HepG2 (cell line): ENCODE measurements around the gene RETREG2. TPM values are rescaled to one million over a fixed set of nuclear protein-coding genes. Genes with fewer than 3 reads are reported as not detected.

Experiments used
- ATAC-seq: fragments of 200-7000 bp; cut with Tn5 transposase; 3 replicates; pipeline ENCODE4 v1.9.1; 2020; ENCODE audit warnings: mild to moderate bottlenecking, moderate library complexity
- BruUV-seq: library from RNA; stranded (reverse); fragments of 400-500 nt; replicated peaks from 2 replicates; lab custom pipeline; 2021; lab: Mats Ljungman, UMichigan
- CTCF ChIA-PET: fragments of 300-600 bp; formaldehyde crosslinking; extraction: SDS; loops from one replicate; lab custom pipeline; 2021; ENCODE audit warnings: low total read pairs, inconsistent platforms, low intra/inter-chr PET ratio; lab: Yijun Ruan, JAX
- POLR2A ChIA-PET: fragments of 350-600 bp; sonication (Branson Sonifier 250); formaldehyde crosslinking; loops from one replicate; lab custom pipeline; 2020; ENCODE audit warnings: antibody characterized with exemption, inconsistent platforms; lab: Yijun Ruan, JAX
- DNase-seq: peaks from one replicate; pipeline ENCODE4 v3.0.0-alpha.2; 2015; ENCODE audit warnings: low spot score
- FAIRE-seq: peaks from 3 replicates; lab custom pipeline; 2011; peaks lifted over from hg19 to GRCh38; lab: Jason Lieb, UNC
- H2AFZ ChIP-seq: one replicate; pipeline ENCODE4 v1.6.1; 2011; ENCODE audit warnings: low read length, inconsistent platforms
- H3K27ac ChIP-seq: fragments of 300-600 bp; 3 replicates; pipeline ENCODE4 v1.8.0; 2011; ENCODE audit warnings: mixed run types, mild to moderate bottlenecking, mixed read lengths, low read length, inconsistent platforms; ENCODE audit not compliant: insufficient read depth; ENCODE audit errors: extremely low read length
- H3K27me3 ChIP-seq, 2 experiments: fragments of 200-600 bp in 1 of 2; 2 replicates in 1 of 2; 3 replicates in 1 of 2; pipeline versions ENCODE4 v1.6.0 to v1.8.0; 2011; ENCODE audit warnings: low read length in 2 of 2, mild to moderate bottlenecking in 2 of 2, moderate library complexity in 2 of 2, inconsistent platforms in 1 of 2; ENCODE audit not compliant: insufficient read depth in 2 of 2, control insufficient read depth in 1 of 2
- H3K36me3 ChIP-seq, 2 experiments: fragments of 200-600 bp in 1 of 2; replicated peaks in 1 of 2; 2 replicates in 1 of 2; 3 replicates in 1 of 2; pipeline versions ENCODE4 v1.5.1 to v1.8.0; 2011; ENCODE audit warnings: low read length in 2 of 2, inconsistent platforms in 1 of 2; ENCODE audit not compliant: insufficient read depth in 2 of 2, control insufficient read depth in 1 of 2
- H3K4me1 ChIP-seq: 2 replicates; pipeline ENCODE4 v1.5.1; 2012; ENCODE audit warnings: low read length, inconsistent platforms; ENCODE audit not compliant: insufficient read depth
- H3K4me2 ChIP-seq: 2 replicates; pipeline ENCODE4 v1.6.0; 2011; ENCODE audit warnings: low read depth, low read length, inconsistent platforms
- H3K4me3 ChIP-seq, 3 experiments: fragments of 200-600 bp in 1 of 3; sonication (generic), shearing (Covaris generic) in 1 of 3; replicated peaks in 1 of 3; 2 replicates each; pipeline ENCODE4 v1.5.1; 2011 to 2016; ENCODE audit warnings: low read length in 3 of 3, inconsistent platforms in 2 of 3, low read depth in 2 of 3, mild to moderate bottlenecking in 2 of 3, control low read depth in 1 of 3, mixed read lengths in 1 of 3; ENCODE audit not compliant: insufficient read depth in 1 of 3
- H3K79me2 ChIP-seq: one replicate; pipeline ENCODE4 v1.6.1; 2011; ENCODE audit warnings: low read length, inconsistent platforms; ENCODE audit not compliant: insufficient read depth
- H3K9ac ChIP-seq: 2 replicates; pipeline ENCODE4 v1.6.0; 2011; ENCODE audit warnings: mild to moderate bottlenecking, low read depth, low read length, inconsistent platforms; ENCODE audit not compliant: insufficient read depth
- H3K9me3 ChIP-seq: 2 replicates; pipeline ENCODE4 v1.5.1; 2012; ENCODE audit warnings: mild to moderate bottlenecking, low read length
- H4K20me1 ChIP-seq: 2 replicates; pipeline ENCODE4 v1.6.0; 2011; ENCODE audit warnings: inconsistent platforms, mild to moderate bottlenecking, low read length, moderate library complexity; ENCODE audit not compliant: insufficient read depth
- ASH2L ChIP-seq: fragments of 300-600, 200-600 bp; sonication (generic); IDR thresholded peaks from 2 replicates; pipeline ENCODE4 v1.7.0; 2017; ENCODE audit warnings: low read depth, mild to moderate bottlenecking, moderate library complexity, mixed read lengths, low read length; ENCODE audit not compliant: insufficient read length
- E2F5 ChIP-seq: sonication (generic); formaldehyde crosslinking; conservative IDR thresholded peaks from 2 replicates; pipeline ENCODE4 v1.4.0; 2020; ENCODE audit warnings: missing genetic modification reagents
- FLYWCH1 ChIP-seq: sonication (generic); formaldehyde crosslinking; IDR thresholded peaks from 2 replicates; pipeline ENCODE4 v1.8.1; 2023; ENCODE audit warnings: mild to moderate bottlenecking, missing genetic modification reagents
- FOSL1 ChIP-seq: sonication (generic); formaldehyde crosslinking; IDR thresholded peaks from 2 replicates; pipeline ENCODE4 v1.9.0; 2021; ENCODE audit warnings: missing genetic modification reagents, borderline replicate concordance
- FOXA3 ChIP-seq: IDR thresholded peaks from 2 replicates; pipeline ENCODE4 v1.6.1; 2016; ENCODE audit warnings: missing genetic modification reagents, missing compliant biosample characterization
- FOXK1 ChIP-seq: sonication (generic); formaldehyde crosslinking; IDR thresholded peaks from 2 replicates; pipeline ENCODE4 v1.4.0; 2020; ENCODE audit warnings: low read depth, missing genetic modification reagents, borderline replicate concordance
- KDM1A ChIP-seq: IDR thresholded peaks from 2 replicates; pipeline ENCODE4 v1.6.1; 2016; ENCODE audit warnings: missing compliant biosample characterization
- MXD1 ChIP-seq: sonication (generic); formaldehyde crosslinking; IDR thresholded peaks from 2 replicates; pipeline ENCODE4 v1.4.0; 2020; ENCODE audit warnings: mild to moderate bottlenecking, missing genetic modification reagents
- MXD4 ChIP-seq: IDR thresholded peaks from 2 replicates; pipeline ENCODE4 v1.6.1; 2016; ENCODE audit warnings: mild to moderate bottlenecking, missing biosample characterization, missing genetic modification reagents
- NFE2L2 ChIP-seq: fragments of 150-350 bp; IDR thresholded peaks from 2 replicates; pipeline ENCODE4 v1.6.1; 2014; ENCODE audit warnings: low read length
- NPAS2 ChIP-seq: sonication (generic); formaldehyde crosslinking; IDR thresholded peaks from 2 replicates; pipeline ENCODE4 v1.8.0; 2022; ENCODE audit warnings: mild to moderate bottlenecking, missing genetic modification reagents, borderline replicate concordance
- PAX8 ChIP-seq: sonication (generic); formaldehyde crosslinking; IDR thresholded peaks from 2 replicates; pipeline ENCODE4 v1.8.0; 2022; ENCODE audit warnings: mild to moderate bottlenecking, missing genetic modification reagents, borderline replicate concordance
- TCF7L2 ChIP-seq: IDR thresholded peaks from 2 replicates; pipeline ENCODE4 v1.6.1; 2011; ENCODE audit warnings: mild to moderate bottlenecking, low read depth, low read length, moderate library complexity
- TEF ChIP-seq: sonication (generic); formaldehyde crosslinking; IDR thresholded peaks from 2 replicates; pipeline ENCODE4 v1.5.0; 2020; ENCODE audit warnings: missing genetic modification reagents
- TFDP2 ChIP-seq: sonication (generic); formaldehyde crosslinking; IDR thresholded peaks from 2 replicates; pipeline ENCODE4 v1.4.0; 2020; ENCODE audit warnings: missing genetic modification reagents
- TOPORS ChIP-seq: sonication (generic); formaldehyde crosslinking; IDR thresholded peaks from 2 replicates; pipeline ENCODE4 v1.8.0; 2023; ENCODE audit warnings: mild to moderate bottlenecking, missing genetic modification reagents
- ZBTB7A ChIP-seq: sonication (generic); formaldehyde crosslinking; IDR thresholded peaks from 2 replicates; pipeline ENCODE4 v1.8.0; 2022; ENCODE audit warnings: mild to moderate bottlenecking, missing genetic modification reagents
- ZNF138 ChIP-seq: sonication (generic); formaldehyde crosslinking; IDR thresholded peaks from 2 replicates; pipeline ENCODE4 v1.5.0; 2020; ENCODE audit warnings: mild to moderate bottlenecking, low read depth, missing genetic modification reagents
- ZNF225 ChIP-seq: sonication (generic); formaldehyde crosslinking; IDR thresholded peaks from 2 replicates; pipeline ENCODE4 v1.4.0; 2020; ENCODE audit warnings: mild to moderate bottlenecking, missing genetic modification reagents
- ZNF841 ChIP-seq: sonication (generic); formaldehyde crosslinking; IDR thresholded peaks from 2 replicates; pipeline ENCODE4 v1.8.1; 2023; ENCODE audit warnings: missing genetic modification reagents, borderline replicate concordance
- ZNF883 ChIP-seq: sonication (generic); formaldehyde crosslinking; IDR thresholded peaks from 2 replicates; pipeline ENCODE4 v1.5.1; 2020; ENCODE audit warnings: mild to moderate bottlenecking, missing genetic modification reagents; ENCODE audit errors: not compliant biosample characterization
- WGBS: methylation state at CpG from one replicate; pipeline ENCODE4 v1.1.6; 2017; ENCODE audit warnings: low lambda C conversion rate; 5-methylcytosine and 5-hydroxymethylcytosine counted together
- in situ Hi-C: cut with HindIII; loops from 2 replicates; pipeline ENCODE4 v1.10.0; 2017; ENCODE audit warnings: low pct_unique_long_range_greater_than_20kb; ENCODE audit not compliant: extremely low pct_ligation_motif_present
- intact Hi-C: fragments of 100-400 bp; cut with micrococcal nuclease; formaldehyde crosslinking; loops from one replicate; pipeline ENCODE4 v1.10.0; 2022; ENCODE audit not compliant: unreplicated experiment
- polyA plus RNA-seq, 8 experiments: library from polyadenylated mRNA; depleted of rRNA in 3 of 8; stranded (reverse) in 7 of 8; unstranded in 1 of 8; fragments of >200 nt; fragmentation: Illumina TruSeq in 4 of 8; extraction: Trizol in 4 of 8; gene quantifications; 2 replicates each; pipeline versions ENCODE4 v1.2.1 to v1.2.3, GENCODE V29; 2011 to 2016; ENCODE audit warnings: low read depth in 4 of 8, missing spikeins in 1 of 8, mixed read lengths in 1 of 8; ENCODE audit not compliant: insufficient read depth in 1 of 8
- total RNA-seq, 5 experiments: library from RNA; depleted of rRNA; stranded (reverse); fragments of >200 nt; fragmentation: Illumina TruSeq; extraction: Trizol; gene quantifications; 2 replicates each; pipeline ENCODE4 v1.2.3, GENCODE V29; 2016; ENCODE audit warnings: low read depth in 1 of 5

The RETREG2 gene
- total and polyA plus RNA-seq, 2 of the 13 experiments (the other 11 are each of a cell fraction or from before 2014, with no cell fraction given) = 86.0 to 134 TPM

GRCh38 chr2:219175928-219176817 lies 1.9 kb upstream of the RETREG2 start:
- DNase-seq = no peak
- Histone ChIP-seq H3K4me1 (peaks cover 37% of the 10 kb centered on the region), H3K79me2 (peaks cover 26% of the 10 kb centered on the region), H3K27me3 (no peaks in the 10 kb centered on the region; a peak in 1 of 5 replicates), H3K4me2 (peak overlapping the region; percentile 100), H3K27ac (peak overlapping the region; percentile 90), H3K4me3 (peak overlapping the region; percentile 62 to 79 (median 72)), H3K9ac (peak overlapping the region; percentile 82), H3K9me3 (no peaks in the 10 kb centered on the region), H2AFZ (no peak overlapping the region), H4K20me1 (no peaks in the 10 kb centered on the region), H3K36me3 (peaks cover 21 to 41% of the 10 kb centered on the region in 2 experiments)
- BruUV-seq = no TSS peak
- POLR2A ChIA-PET = interaction anchor here (0.7 to 10.4 kb wide), 32 partner anchors 8 to 517 kb away, joined by 3 to 227 read pairs (median 9); partner anchors contain the start of genes ABCB6, ANKZF1, ATG9A and BCS1L
- in situ Hi-C loops = no loop called here
- CTCF ChIA-PET = no interaction called here
- WGBS = 4% methylated on average over 24 of the region's 45 CpGs
- FAIRE-seq = no peak
- intact Hi-C loops = loop anchor here (1.0 to 2.0 kb wide), 3 partner anchors 16 to 123 kb away; partner anchors contain the start of genes ABCB6 and NHEJ1
- peak; percentile 61 for ATAC-seq
- TF ChIP-seq TEF (CRISPR knock-in tag) = no peak
- no peak for TF ChIP-seq TFDP2
- TF ChIP-seq E2F5 (CRISPR knock-in tag) = no peak
- TF ChIP-seq ZNF841 = no peak
- TF ChIP-seq NFE2L2 = no peak
- TF ChIP-seq KDM1A (CRISPR knock-in tag) = no peak; the same call in 1 of the 2 replicates
- peak; percentile 60; the same call in 1 of the 2 replicates for TF ChIP-seq ZNF225 (CRISPR knock-in tag)
- TF ChIP-seq FOXA3 (CRISPR knock-in tag) = 0 out of 2 replicates have a peak, but pooled peaks have one; percentile 6
- no peak for TF ChIP-seq FLYWCH1 (CRISPR knock-in tag)
- 0 out of 2 replicates have a peak, but pooled peaks have one; percentile 41 for TF ChIP-seq MXD4 (CRISPR knock-in tag)
- no peak for TF ChIP-seq ZNF138
- TF ChIP-seq ASH2L = peak; percentile 48
- TF ChIP-seq TCF7L2 = no peak
- TF ChIP-seq NPAS2 (CRISPR knock-in tag) = 0 out of 2 replicates have a peak, but pooled peaks have one; percentile 63
- no peak for TF ChIP-seq TOPORS (CRISPR knock-in tag)
- no peak for TF ChIP-seq MXD1 (CRISPR knock-in tag)
- TF ChIP-seq ZBTB7A = peak; percentile 98
- no peak for TF ChIP-seq FOSL1 (CRISPR knock-in tag)
- TF ChIP-seq PAX8 (CRISPR knock-in tag) = peak; percentile 92; the same call in 1 of the 2 replicates
- no peak for TF ChIP-seq FOXK1 (CRISPR knock-in tag)
- no peak for TF ChIP-seq ZNF883 (CRISPR knock-in tag)
